CD8-positive, alpha-beta memory T cell (primary cell): ENCODE data around the gene ANGPTL7. TPM values are rescaled to one million over a fixed set of nuclear protein-coding genes. Genes with fewer than 3 reads are reported as not detected.
A peak's percentile ranks its signal among the peaks of the same experiment; 100 is the strongest.
"Not testable (repeated sequence)": the region's sequence is repeated elsewhere in the genome, so short reads cannot be mapped to it uniquely, and the experiment has no call there.

ENCODE experiments used
- CTCF ChIA-PET: fragments of 350-600 bp; sonication (Branson Sonifier 250); formaldehyde crosslinking; loops from one replicate; lab custom pipeline; 2021; ENCODE audit warnings: antibody characterized with exemption; lab: Charles Lee
- POLR2A ChIA-PET: fragments of 350-600 bp; sonication (Branson Sonifier 250); formaldehyde crosslinking; loops from one replicate; lab custom pipeline; 2021; ENCODE audit warnings: antibody characterized with exemption; lab: Charles Lee
- DNase-seq, 5 donors: peaks; one replicate each; pipeline versions ENCODE4 v3.0.0 to v3.0.0-alpha.2; 2020 to 2022; ENCODE audit warnings: mixed read lengths in 1 of 5
- H3K27ac ChIP-seq: one replicate; pipeline ENCODE4 v1.7.0; 2013; ENCODE audit warnings: low read depth, mild to moderate bottlenecking, low read length, moderate library complexity
- H3K27me3 ChIP-seq: 2 replicates; pipeline ENCODE4 v1.7.0; 2013; ENCODE audit warnings: low read length, mild to moderate bottlenecking; ENCODE audit not compliant: insufficient read depth, poor library complexity, severe bottlenecking
- H3K36me3 ChIP-seq: 2 replicates; pipeline ENCODE4 v1.7.0; 2013; ENCODE audit warnings: mild to moderate bottlenecking, low read length, moderate library complexity; ENCODE audit not compliant: insufficient read depth
- H3K4me1 ChIP-seq: 2 replicates; pipeline ENCODE4 v1.7.0; 2013; ENCODE audit warnings: mild to moderate bottlenecking, low read length, moderate library complexity; ENCODE audit not compliant: insufficient read depth
- H3K4me3 ChIP-seq: 2 replicates; pipeline ENCODE4 v1.7.0; 2013; ENCODE audit warnings: mild to moderate bottlenecking, low read length
- H3K9me3 ChIP-seq: 2 replicates; pipeline ENCODE4 v1.7.0; 2013; ENCODE audit warnings: mild to moderate bottlenecking, low read length
- H3K27ac Mint-ChIP-seq, 8 donors: one replicate each; pipeline ENCODE4 v1.8.0; 2020 to 2021; ENCODE audit warnings: mixed read lengths in 8 of 8, mild to moderate bottlenecking in 6 of 8, inconsistent platforms in 3 of 8, moderate library complexity in 3 of 8
- H3K27me3 Mint-ChIP-seq, 2 donors: one replicate each; pipeline ENCODE4 v1.8.0; 2020 to 2021; ENCODE audit warnings: mixed read lengths in 2 of 2, mild to moderate bottlenecking in 1 of 2, moderate library complexity in 1 of 2
- H3K36me3 Mint-ChIP-seq, 3 donors: one replicate each; pipeline ENCODE4 v1.8.0; 2020 to 2021; ENCODE audit warnings: mixed read lengths in 3 of 3, inconsistent platforms in 1 of 3, mild to moderate bottlenecking in 1 of 3
- H3K4me1 Mint-ChIP-seq, 3 donors: one replicate each; pipeline ENCODE4 v1.8.0; 2020 to 2021; ENCODE audit warnings: mixed read lengths in 3 of 3, inconsistent platforms in 1 of 3, mild to moderate bottlenecking in 1 of 3
- H3K4me3 Mint-ChIP-seq, 7 donors: one replicate each; pipeline ENCODE4 v1.8.0; 2020 to 2021; ENCODE audit warnings: mixed read lengths in 7 of 7, mild to moderate bottlenecking in 6 of 7, moderate library complexity in 4 of 7, inconsistent platforms in 2 of 7
- H3K9me3 Mint-ChIP-seq, 5 donors: one replicate each; pipeline ENCODE4 v1.8.0; 2020 to 2022; ENCODE audit warnings: mixed read lengths in 5 of 5, mild to moderate bottlenecking in 3 of 5, moderate library complexity in 2 of 5, inconsistent platforms in 1 of 5
- polyA plus RNA-seq: library from polyadenylated mRNA; unstranded; fragments of 300-500 nt; fragmentation: Illumina TruSeq; gene quantifications from one replicate; pipeline ENCODE4 v1.2.3, GENCODE V29; 2021
- total RNA-seq, 2 experiments: library from RNA; stranded (reverse); gene quantifications; one replicate each; pipeline ENCODE4 v1.2.3, GENCODE V29; 2021

ANGPTL7 gene
- total and polyA plus RNA-seq, 3 experiments from 2014 or later: not detected

- ChIA-PET CTCF (interaction anchor here (1.7 kb wide), 1 partner anchor 120 kb away, joined by 5 read pairs; no protein-coding TSS in a partner anchor), POLR2A (no interaction called here)
- DNase-seq: no peak
- Mint-ChIP-seq H3K4me3 (no peak overlapping the region), H3K27ac (peak overlapping the region in 2 of 8 donors; percentile 35 to 36), H3K4me1 (peaks cover 2 to 7% (median 4%) of the 10 kb centered on the region in 3 donors), H3K36me3 (peaks cover 0 to 80% (median 18%) of the 10 kb centered on the region in 3 donors), H3K27me3 (peaks cover 0 to 1% of the 10 kb centered on the region in 2 donors), H3K9me3 (no peaks in the 10 kb centered on the region)
- peaks cover 23% of the 10 kb centered on the region for H3K36me3 ChIP-seq
- no peaks in the 10 kb centered on the region for H3K4me1 ChIP-seq
- no peaks in the 10 kb centered on the region for H3K27me3 ChIP-seq
- no peak overlapping the region for H3K27ac ChIP-seq
- no peak overlapping the region for H3K4me3 ChIP-seq
- no peaks in the 10 kb centered on the region for H3K9me3 ChIP-seq
Observed at GRCh38 chr1:11157867-11158266, 31.3 kb upstream of the ANGPTL7 start.

GRCh38 chr1:11158291-11158690 is 30.9 kb upstream of the ANGPTL7 start:
- no peaks in the 10 kb centered on the region for H3K27me3 ChIP-seq
- no peak for DNase-seq
- no peaks in the 10 kb centered on the region for H3K4me1 ChIP-seq
- Mint-ChIP-seq H3K36me3 (peaks cover 0 to 80% (median 16%) of the 10 kb centered on the region in 3 donors), H3K4me3 (no peak overlapping the region), H3K27ac (peak overlapping the region in 1 of 8 donors; percentile 35), H3K27me3 (peaks cover 0 to 1% of the 10 kb centered on the region in 2 donors), H3K9me3 (no peaks in the 10 kb centered on the region), H3K4me1 (peaks cover 2 to 7% (median 4%) of the 10 kb centered on the region in 3 donors)
- no peak overlapping the region for H3K4me3 ChIP-seq
- ChIA-PET POLR2A (no interaction called here), CTCF (interaction anchor here (1.7 kb wide), 1 partner anchor 121 kb away, joined by 5 read pairs; no protein-coding TSS in a partner anchor)
- no peak overlapping the region for H3K27ac ChIP-seq
- peaks cover 19% of the 10 kb centered on the region for H3K36me3 ChIP-seq
- H3K9me3 ChIP-seq: no peaks in the 10 kb centered on the region

- no peak overlapping the region for H3K4me3 ChIP-seq
- H3K36me3 ChIP-seq: peaks cover 19% of the 10 kb centered on the region
- POLR2A ChIA-PET: no interaction called here
- CTCF ChIA-PET: interaction anchor here (1.7 kb wide), 1 partner anchor 121 kb away, joined by 5 read pairs; no protein-coding TSS in a partner anchor
- H3K4me1 ChIP-seq: no peaks in the 10 kb centered on the region
- H3K9me3 ChIP-seq: no peaks in the 10 kb centered on the region
- Mint-ChIP-seq H3K4me3 (no peak overlapping the region), H3K4me1 (peaks cover 2 to 7% (median 4%) of the 10 kb centered on the region in 3 donors), H3K27me3 (peaks cover 0 to 1% of the 10 kb centered on the region in 2 donors), H3K36me3 (peaks cover 0 to 82% (median 16%) of the 10 kb centered on the region in 3 donors), H3K27ac (no peak overlapping the region), H3K9me3 (no peaks in the 10 kb centered on the region)
- no peaks in the 10 kb centered on the region for H3K27me3 ChIP-seq
- no peak for DNase-seq
- H3K27ac ChIP-seq: no peak overlapping the region
Observed at GRCh38 chr1:11158720-11159321, 30.3 kb upstream of the ANGPTL7 start.

GRCh38 chr1:11162752-11163151 is 26.4 kb upstream of the ANGPTL7 start:
- H3K27me3 ChIP-seq, POLR2A ChIA-PET, H3K27me3 Mint-ChIP-seq, H3K4me1 ChIP-seq, H3K9me3 ChIP-seq, H3K4me3 ChIP-seq, H3K4me1 Mint-ChIP-seq, DNase-seq, H3K36me3 ChIP-seq, H3K4me3 Mint-ChIP-seq, CTCF ChIA-PET, H3K27ac ChIP-seq, H3K9me3 Mint-ChIP-seq: not testable (repeated sequence)
- H3K36me3 Mint-ChIP-seq: peaks cover 4 to 74% (median 15%) of the 10 kb centered on the region in 3 donors
- peak overlapping the region in 1 of 8 donors; percentile 15 for H3K27ac Mint-ChIP-seq

- POLR2A ChIA-PET, H3K9me3 ChIP-seq, H3K9me3 Mint-ChIP-seq, H3K27ac Mint-ChIP-seq, H3K4me1 Mint-ChIP-seq, H3K27ac ChIP-seq, CTCF ChIA-PET, H3K36me3 ChIP-seq, H3K4me3 ChIP-seq, H3K4me1 ChIP-seq, H3K27me3 Mint-ChIP-seq, H3K4me3 Mint-ChIP-seq, DNase-seq, H3K27me3 ChIP-seq: not testable (repeated sequence)
- peaks cover 4 to 58% (median 12%) of the 10 kb centered on the region in 3 donors for H3K36me3 Mint-ChIP-seq
Observed at GRCh38 chr1:11166744-11167143, 22.4 kb upstream of the ANGPTL7 start.

GRCh38 chr1:11168731-11169130 is 20.4 kb upstream of the ANGPTL7 start:
- no peaks in the 10 kb centered on the region for H3K27me3 ChIP-seq
- Mint-ChIP-seq H3K9me3 (no peaks in the 10 kb centered on the region), H3K4me1 (no peaks in the 10 kb centered on the region), H3K27ac (peak overlapping the region in 3 of 8 donors; percentile 26 to 47 (median 29)), H3K4me3 (no peak overlapping the region), H3K36me3 (peaks cover 4 to 51% (median 6%) of the 10 kb centered on the region in 3 donors), H3K27me3 (no peaks in the 10 kb centered on the region)
- no peaks in the 10 kb centered on the region for H3K4me1 ChIP-seq
- H3K36me3 ChIP-seq: no peaks in the 10 kb centered on the region
- no peaks in the 10 kb centered on the region for H3K9me3 ChIP-seq
- no peak overlapping the region for H3K4me3 ChIP-seq
- ChIA-PET CTCF (interaction anchor here (1.7 kb wide), 1 partner anchor 131 kb away, joined by 5 read pairs; no protein-coding TSS in a partner anchor), POLR2A (no interaction called here)
- H3K27ac ChIP-seq: no peak overlapping the region
- no peak for DNase-seq

GRCh38 chr1:11169202-11169601 is 20.0 kb upstream of the ANGPTL7 start:
- ChIA-PET CTCF (interaction anchor here (1.7 kb wide), 1 partner anchor 132 kb away, joined by 5 read pairs; no protein-coding TSS in a partner anchor), POLR2A (no interaction called here)
- Histone ChIP-seq H3K4me3 (no peak overlapping the region), H3K4me1 (no peaks in the 10 kb centered on the region), H3K27ac (no peak overlapping the region), H3K9me3 (no peaks in the 10 kb centered on the region), H3K36me3 (no peaks in the 10 kb centered on the region), H3K27me3 (no peaks in the 10 kb centered on the region)
- Mint-ChIP-seq H3K4me3 (no peak overlapping the region), H3K27ac (peak overlapping the region in 1 of 8 donors; percentile 40), H3K4me1 (peaks cover 0 to under 1% (median 0%) of the 10 kb centered on the region in 3 donors), H3K9me3 (no peaks in the 10 kb centered on the region), H3K27me3 (no peaks in the 10 kb centered on the region), H3K36me3 (peaks cover 4 to 51% (median 6%) of the 10 kb centered on the region in 3 donors)
- no peak for DNase-seq

- Mint-ChIP-seq H3K4me3 (no peak overlapping the region), H3K9me3 (no peaks in the 10 kb centered on the region), H3K27me3 (no peaks in the 10 kb centered on the region), H3K27ac (no peak overlapping the region), H3K36me3 (peaks cover 4 to 49% (median 7%) of the 10 kb centered on the region in 3 donors), H3K4me1 (peaks cover 0 to 2% (median 0%) of the 10 kb centered on the region in 3 donors)
- no peak for DNase-seq
- Histone ChIP-seq H3K4me3 (no peak overlapping the region), H3K9me3 (no peaks in the 10 kb centered on the region), H3K27me3 (no peaks in the 10 kb centered on the region), H3K36me3 (no peaks in the 10 kb centered on the region), H3K4me1 (no peaks in the 10 kb centered on the region), H3K27ac (no peak overlapping the region)
- CTCF ChIA-PET: no interaction called here
- POLR2A ChIA-PET: no interaction called here
Observed at GRCh38 chr1:11170102-11170501, 19.1 kb upstream of the ANGPTL7 start.
